Transverse colon (tissue), 4 donors: ENCODE data around the gene GCAT. TPM values are rescaled to one million over a fixed set of nuclear protein-coding genes. Genes with fewer than 3 reads are reported as not detected.
A peak's percentile ranks its signal among the peaks of the same experiment; 100 is the strongest.

Experiments
- DNase-seq: peaks from one replicate; pipeline ENCODE4 v3.0.0-alpha.2; 2019
- H3K27ac ChIP-seq, 4 donors: fragments of 200-600 bp; sonication (generic); 2 replicates each; pipeline ENCODE4 v1.5.1; 2016 to 2018; ENCODE audit warnings: inconsistent platforms in 4 of 4
- H3K27me3 ChIP-seq: fragments of 200-600 bp; sonication (generic); 2 replicates; pipeline ENCODE4 v1.5.1; 2017; ENCODE audit warnings: inconsistent platforms
- H3K36me3 ChIP-seq, 4 donors: fragments of 200-600 bp; sonication (generic); 2 replicates each; pipeline ENCODE4 v1.5.1; 2017 to 2019; ENCODE audit warnings: inconsistent platforms in 4 of 4
- H3K4me1 ChIP-seq, 4 donors: fragments of 200-600 bp; sonication (generic); 2 replicates each; pipeline ENCODE4 v1.5.1; 2017 to 2020; ENCODE audit warnings: inconsistent platforms in 4 of 4
- H3K4me3 ChIP-seq, 4 donors: fragments of 200-600 bp; sonication (generic); 1 replicate in 1 of 4; 2 replicates in 3 of 4; pipeline versions ENCODE4 v1.5.1 to v1.6.1; 2017 to 2019; ENCODE audit warnings: inconsistent platforms in 4 of 4
- H3K9me3 ChIP-seq, 2 donors: fragments of 200-600 bp; sonication (generic); 2 replicates each; pipeline ENCODE4 v1.5.1; 2017 to 2019; ENCODE audit warnings: inconsistent platforms in 2 of 2
- EP300 ChIP-seq: sonication (generic); formaldehyde crosslinking; IDR thresholded peaks from one replicate; pipeline ENCODE4 v1.6.1; 2017; ENCODE audit warnings: antibody characterized with exemption, low read depth
- POLR2A ChIP-seq: fragments of 450-650 bp; IDR thresholded peaks from one replicate; pipeline ENCODE4 v1.6.1; 2016; ENCODE audit warnings: antibody characterized with exemption, mild to moderate bottlenecking, moderate library complexity
- POLR2AphosphoS5 ChIP-seq, 3 donors: sonication (generic); formaldehyde crosslinking; IDR thresholded peaks; one replicate each; pipeline ENCODE4 v1.6.1; 2016; ENCODE audit warnings: antibody characterized with exemption in 3 of 3
- WGBS, 2 donors: methylation state at CpG; one replicate each; pipeline ENCODE4 v1.1.5; 2018; ENCODE audit warnings: low coverage in 1 of 2; 5-methylcytosine and 5-hydroxymethylcytosine counted together
- in situ Hi-C, 4 donors: fragments of 200-750 bp; cut with MboI; loops; one replicate each; pipeline versions ENCODE4 v1.15.0 to v1.15.1; 2017; ENCODE audit warnings: low sequenced_read_pairs in 3 of 4, low pct_ligation_motif_present in 1 of 4, low pct_unique_long_range_greater_than_20kb in 1 of 4
- intact Hi-C: fragments of 100-400 bp; cut with DNase I; formaldehyde crosslinking; loops from one replicate; pipeline ENCODE4 v1.15.1; 2023; ENCODE audit warnings: low total_unique reads
- total RNA-seq, 4 donors: library from RNA; depleted of rRNA; stranded (reverse); fragments of >200 nt; gene quantifications; one replicate each; pipeline ENCODE4 v1.1.0, GENCODE V29; 2016
- TF ChIP-seq, protein P1 (sequence below), 5 experiments: fragments of 200-600 bp in 3 of 5; fragments of 450-650 bp in 2 of 5; sonication (generic) in 3 of 5; IDR thresholded peaks; 1 replicate in 2 of 5; 2 replicates in 3 of 5; pipeline ENCODE4 v1.5.1; 2016 to 2017; ENCODE audit warnings: antibody characterized with exemption in 5 of 5, inconsistent platforms in 3 of 5, mild to moderate bottlenecking in 2 of 5, moderate library complexity in 1 of 5

Gene GCAT
- total RNA-seq, 4 donors from 2014 or later, result 6.4 to 10.1 (median 7.7) TPM

DNA sequence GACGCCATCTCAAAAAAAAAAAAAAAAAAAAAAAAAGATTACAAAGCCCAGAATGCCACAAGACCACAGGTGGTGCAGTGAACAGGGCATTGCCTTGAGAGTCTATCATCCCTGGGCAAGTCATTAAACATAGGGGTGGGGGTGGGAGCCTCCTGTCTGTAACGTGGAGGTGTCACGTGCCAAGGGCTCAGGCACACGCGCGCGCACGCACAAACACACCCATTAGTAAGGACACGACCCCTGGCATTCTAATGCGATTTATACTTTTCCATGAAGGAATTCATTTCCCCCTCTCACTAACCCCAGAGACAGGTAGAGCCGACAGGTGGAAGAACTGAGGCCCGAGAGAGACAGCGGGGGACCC is 5.8 kb upstream of the GCAT start:
- Histone ChIP-seq H3K27me3 (no peaks in the 10 kb centered on the region), H3K4me3 (peak overlapping the region; percentile 30 to 72 (median 56)), H3K4me1 (peaks cover 0 to 45% (median 33%) of the 10 kb centered on the region in 4 donors), H3K27ac (peak overlapping the region; percentile 74 to 90 (median 85)), H3K9me3 (no peaks in the 10 kb centered on the region), H3K36me3 (no peaks in the 10 kb centered on the region)
- TF ChIP-seq, protein P1, sequence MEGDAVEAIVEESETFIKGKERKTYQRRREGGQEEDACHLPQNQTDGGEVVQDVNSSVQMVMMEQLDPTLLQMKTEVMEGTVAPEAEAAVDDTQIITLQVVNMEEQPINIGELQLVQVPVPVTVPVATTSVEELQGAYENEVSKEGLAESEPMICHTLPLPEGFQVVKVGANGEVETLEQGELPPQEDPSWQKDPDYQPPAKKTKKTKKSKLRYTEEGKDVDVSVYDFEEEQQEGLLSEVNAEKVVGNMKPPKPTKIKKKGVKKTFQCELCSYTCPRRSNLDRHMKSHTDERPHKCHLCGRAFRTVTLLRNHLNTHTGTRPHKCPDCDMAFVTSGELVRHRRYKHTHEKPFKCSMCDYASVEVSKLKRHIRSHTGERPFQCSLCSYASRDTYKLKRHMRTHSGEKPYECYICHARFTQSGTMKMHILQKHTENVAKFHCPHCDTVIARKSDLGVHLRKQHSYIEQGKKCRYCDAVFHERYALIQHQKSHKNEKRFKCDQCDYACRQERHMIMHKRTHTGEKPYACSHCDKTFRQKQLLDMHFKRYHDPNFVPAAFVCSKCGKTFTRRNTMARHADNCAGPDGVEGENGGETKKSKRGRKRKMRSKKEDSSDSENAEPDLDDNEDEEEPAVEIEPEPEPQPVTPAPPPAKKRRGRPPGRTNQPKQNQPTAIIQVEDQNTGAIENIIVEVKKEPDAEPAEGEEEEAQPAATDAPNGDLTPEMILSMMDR (IDR thresholded peaks at IDR 0.05), result no peak
- TF ChIP-seq POLR2A (no peak), POLR2AphosphoS5 (IDR thresholded peaks at IDR 0.05) (no peak), EP300 (no peak)
- intact Hi-C loops (no loop called here), in situ Hi-C loops (loop anchor here in 1 of 4 donors (25.0 kb wide), 1 partner anchor 160 kb away; the partner anchor contains the start of genes C22orf23 and POLR2F)
- no peak for DNase-seq
- WGBS, 2 donors, result 3% methylated on average over 13 of the region's 13 CpGs; no CpG with 5 or more reads in 1 of the 2 donors

DNA sequence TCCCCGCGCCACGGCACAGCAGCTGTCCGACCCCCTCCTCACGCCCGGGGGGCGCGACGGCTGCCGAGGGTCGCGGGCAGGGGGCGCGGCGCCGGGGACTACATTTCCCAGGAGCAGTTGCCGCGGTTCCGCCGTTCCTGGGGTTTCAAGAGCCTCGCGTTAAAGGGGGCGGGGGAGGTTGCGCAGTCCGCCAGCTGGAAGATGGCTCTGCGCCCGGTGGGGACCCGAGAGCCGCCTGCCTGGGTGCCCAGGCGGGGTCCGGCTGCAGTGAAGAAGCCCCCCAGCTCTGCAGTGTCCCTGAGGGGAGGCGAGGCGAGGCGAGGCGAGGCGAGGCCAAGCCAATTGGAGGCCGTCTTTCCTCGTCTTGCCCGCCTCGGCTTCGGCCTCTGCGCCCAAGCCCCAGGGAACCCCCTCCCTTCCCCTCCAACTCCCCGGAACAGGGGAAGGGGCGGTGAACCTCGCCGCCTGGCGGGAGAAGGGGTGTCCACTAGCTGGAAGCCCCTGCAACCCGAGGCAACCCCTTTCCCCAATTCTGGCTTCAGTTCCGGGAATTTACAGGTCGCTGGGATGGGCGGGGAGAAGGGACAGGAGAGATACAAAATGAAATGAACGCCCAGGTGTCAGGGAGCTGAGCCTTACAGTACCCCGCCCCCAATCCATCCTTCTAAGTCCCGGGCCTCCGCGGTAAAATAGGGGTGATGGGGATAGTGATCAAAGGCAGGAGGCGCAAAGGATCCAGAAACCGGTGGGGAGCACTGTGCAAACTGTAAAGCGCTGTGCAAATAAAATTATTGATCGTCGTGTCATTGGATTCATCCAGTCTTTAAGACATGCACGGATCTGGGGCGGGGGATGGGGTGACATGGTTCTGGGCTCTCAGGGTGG is 5.2 kb upstream of the GCAT start:
- Histone ChIP-seq H3K9me3 (no peaks in the 10 kb centered on the region), H3K27me3 (no peaks in the 10 kb centered on the region), H3K4me1 (peaks cover 0 to 51% (median 35%) of the 10 kb centered on the region in 4 donors), H3K27ac (peak overlapping the region; percentile 74 to 90 (median 85)), H3K36me3 (no peaks in the 10 kb centered on the region), H3K4me3 (peak overlapping the region; percentile 30 to 72 (median 56))
- DNase-seq, result peak; percentile 73
- in situ Hi-C loops (loop anchor here in 1 of 4 donors (25.0 kb wide), 1 partner anchor 160 kb away; the partner anchor contains the start of genes C22orf23 and POLR2F), intact Hi-C loops (no loop called here)
- WGBS, 2 donors, result 2 to 7% methylated on average over 13 to 46 of the region's 63 CpGs
- TF ChIP-seq EP300 (no peak), POLR2A (peak; percentile 68), POLR2AphosphoS5 (IDR thresholded peaks at IDR 0.05) (peak; percentile 17 to 75 (median 61))
- TF ChIP-seq, protein P1 (IDR thresholded peaks at IDR 0.05), result no peak

DNA sequence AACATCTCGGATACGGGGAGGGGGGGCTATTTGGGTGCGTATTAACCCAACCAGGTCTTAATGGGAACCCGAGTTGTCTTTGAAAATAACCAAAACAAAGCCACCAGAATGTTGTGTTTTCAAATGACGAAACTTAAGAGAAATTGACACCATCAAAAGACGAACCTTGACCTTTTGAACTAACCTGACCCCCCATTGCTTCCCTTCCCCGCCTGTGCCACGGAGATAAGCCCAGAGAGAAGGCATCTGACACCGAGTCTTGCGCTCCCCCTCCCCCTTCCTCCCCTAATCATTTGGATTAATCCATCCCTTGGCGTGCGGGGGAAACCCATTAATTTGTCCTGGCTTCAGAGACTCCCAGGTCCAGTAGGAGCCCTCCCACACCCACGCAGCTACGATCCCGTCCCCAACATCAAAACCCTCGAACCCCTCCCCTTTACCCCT is 4.5 kb upstream of the GCAT start:
- TF ChIP-seq POLR2AphosphoS5 (IDR thresholded peaks at IDR 0.05), result no peak
- TF ChIP-seq, protein P1 (IDR thresholded peaks at IDR 0.05), result no peak
- no peak for TF ChIP-seq EP300
- no peak for TF ChIP-seq POLR2A
- intact Hi-C loops, result no loop called here
- Histone ChIP-seq H3K9me3 (no peaks in the 10 kb centered on the region), H3K4me1 (peaks cover under 1 to 55% (median 38%) of the 10 kb centered on the region in 4 donors), H3K27ac (peak overlapping the region; percentile 86 to 96 (median 92)), H3K36me3 (no peaks in the 10 kb centered on the region), H3K4me3 (peak overlapping the region in 3 of 4 donors; percentile 48 to 72 (median 63)), H3K27me3 (no peaks in the 10 kb centered on the region)
- 23 to 36% methylated on average over 7 to 16 of the region's 16 CpGs for whole genome bisulfite sequencing, 2 donors
- DNase-seq, result no peak
- in situ Hi-C loops, result loop anchor here in 1 of 4 donors (25.0 kb wide), 1 partner anchor 159 kb away; the partner anchor contains the start of genes C22orf23 and POLR2F
